Tibial nerve (tissue), 4 donors: ENCODE data around the gene DPH1. TPM values are rescaled to one million over a fixed set of nuclear protein-coding genes. Genes with fewer than 3 reads are reported as not detected.

Experiments used
- DNase-seq, 2 donors: peaks; one replicate each; pipeline ENCODE4 v3.0.0-alpha.2; 2019; ENCODE audit warnings: low spot score in 2 of 2
- H3K27ac ChIP-seq, 4 donors: fragments of 200-600 bp; sonication (generic) in 3 of 4; one replicate each; pipeline ENCODE4 v1.5.1; 2017 to 2019; ENCODE audit warnings: mild to moderate bottlenecking in 1 of 4
- H3K27me3 ChIP-seq, 2 donors: fragments of 200-600 bp; sonication (generic) in 1 of 2; one replicate each; pipeline versions ENCODE4 v1.5.1 to v1.6.0; 2017 to 2019
- H3K36me3 ChIP-seq, 3 donors: fragments of 200-600 bp; sonication (generic); one replicate each; pipeline ENCODE4 v1.5.1; 2018 to 2019
- H3K4me1 ChIP-seq, 4 donors: fragments of 200-600 bp; sonication (generic) in 3 of 4; one replicate each; pipeline ENCODE4 v1.5.1; 2017 to 2019
- H3K4me3 ChIP-seq, 4 donors: fragments of 200-600 bp; sonication (generic) in 3 of 4; one replicate each; pipeline ENCODE4 v1.5.1; 2017 to 2019; ENCODE audit warnings: mild to moderate bottlenecking in 1 of 4, moderate library complexity in 1 of 4
- H3K9me3 ChIP-seq, 4 donors: fragments of 200-600 bp; sonication (generic) in 3 of 4; one replicate each; pipeline ENCODE4 v1.5.1; 2017 to 2019
- CTCF ChIP-seq, 5 experiments: fragments of 200-600 bp in 3 of 5; fragments of 450-650 bp in 2 of 5; sonication (generic) in 3 of 5; IDR thresholded peaks; one replicate each; pipeline ENCODE4 v1.5.1; 2016 to 2019; ENCODE audit warnings: antibody characterized with exemption in 5 of 5, mild to moderate bottlenecking in 3 of 5, moderate library complexity in 2 of 5
- EP300 ChIP-seq, 2 donors: sonication (generic); formaldehyde crosslinking; IDR thresholded peaks; one replicate each; pipeline ENCODE4 v1.6.1; 2017; ENCODE audit warnings: antibody characterized with exemption in 2 of 2, mild to moderate bottlenecking in 1 of 2
- POLR2A ChIP-seq, 2 donors: fragments of 450-650 bp; IDR thresholded peaks; one replicate each; pipeline ENCODE4 v1.6.1; 2017; ENCODE audit warnings: antibody characterized with exemption in 2 of 2, mild to moderate bottlenecking in 2 of 2, moderate library complexity in 2 of 2
- WGBS, 2 donors: methylation state at CpG; one replicate each; pipeline ENCODE4 v1.1.5; 2018; 5-methylcytosine and 5-hydroxymethylcytosine counted together
- total RNA-seq, 4 donors: library from RNA; depleted of rRNA; stranded (reverse); fragments of >200 nt; gene quantifications; one replicate each; pipeline ENCODE4 v1.1.0, GENCODE V29; 2016

Gene DPH1
- total RNA-seq, 4 donors from 2014 or later, result 56.3 to 137 (median 63.9) TPM

- WGBS, 2 donors, result 86% methylated on average over 1 of the region's 1 CpG
- Histone ChIP-seq H3K27ac (peak overlapping the region in 1 of 4 donors; percentile 4), H3K9me3 (no peaks in the 10 kb centered on the region), H3K36me3 (no peaks in the 10 kb centered on the region), H3K4me1 (peaks cover 0 to 44% (median 0%) of the 10 kb centered on the region in 4 donors), H3K4me3 (no peak overlapping the region), H3K27me3 (peaks cover 0 to 12% of the 10 kb centered on the region in 2 donors)
- DNase-seq, result no peak
- no peak for TF ChIP-seq POLR2A (IDR thresholded peaks at IDR 0.05)
Measured at GRCh38 chr17:2013994-2014317, 16.0 kb upstream of the DPH1 start.

- H3K27me3 ChIP-seq, result peaks cover 0 to 16% of the 10 kb centered on the region in 2 donors
- H3K4me1 ChIP-seq, result peaks cover 0 to 44% (median 0%) of the 10 kb centered on the region in 4 donors
- H3K27ac ChIP-seq, result no peak overlapping the region
- H3K4me3 ChIP-seq, result no peak overlapping the region
- no peaks in the 10 kb centered on the region for H3K9me3 ChIP-seq
- DNase-seq, result no peak
- TF ChIP-seq CTCF (IDR thresholded peaks at IDR 0.05) (no peak), POLR2A (IDR thresholded peaks at IDR 0.05) (no peak), EP300 (IDR thresholded peaks at IDR 0.05) (no peak)
- H3K36me3 ChIP-seq, result no peaks in the 10 kb centered on the region
- WGBS, 2 donors, result 85 to 91% methylated on average over 14 of the region's 14 CpGs
Measured at GRCh38 chr17:2015314-2015713, 14.6 kb upstream of the DPH1 start.

- Histone ChIP-seq H3K27ac (no peak overlapping the region), H3K36me3 (no peaks in the 10 kb centered on the region), H3K27me3 (peaks cover 0 to 11% of the 10 kb centered on the region in 2 donors), H3K4me3 (no peak overlapping the region), H3K4me1 (peaks cover 0 to 39% (median 0%) of the 10 kb centered on the region in 4 donors), H3K9me3 (no peaks in the 10 kb centered on the region)
- DNase-seq, result no peak
- TF ChIP-seq EP300 (IDR thresholded peaks at IDR 0.05) (no peak), CTCF (IDR thresholded peaks at IDR 0.05) (no peak), POLR2A (IDR thresholded peaks at IDR 0.05) (no peak)
- 86 to 89% methylated on average over 11 to 20 of the region's 20 CpGs for WGBS, 2 donors
Measured at GRCh38 chr17:2016494-2016893, 13.5 kb upstream of the DPH1 start.

GRCh38 chr17:2017274-2017941 lies 12.5 kb upstream of the DPH1 start:
- no peak overlapping the region for H3K4me3 ChIP-seq
- H3K9me3 ChIP-seq, result no peaks in the 10 kb centered on the region
- no peak for TF ChIP-seq EP300 (IDR thresholded peaks at IDR 0.05)
- no peak for TF ChIP-seq CTCF (IDR thresholded peaks at IDR 0.05)
- TF ChIP-seq POLR2A (IDR thresholded peaks at IDR 0.05), result no peak
- peaks cover 0 to 30% (median 0%) of the 10 kb centered on the region in 4 donors for H3K4me1 ChIP-seq
- H3K27ac ChIP-seq, result no peak overlapping the region
- no peak for DNase-seq
- WGBS, 2 donors, result 77 to 86% methylated on average over 19 of the region's 19 CpGs
- no peaks in the 10 kb centered on the region for H3K36me3 ChIP-seq
- H3K27me3 ChIP-seq, result peaks cover 0 to 9% of the 10 kb centered on the region in 2 donors

- H3K27ac ChIP-seq, result no peak overlapping the region
- DNase-seq, result no peak
- TF ChIP-seq EP300 (IDR thresholded peaks at IDR 0.05) (no peak), POLR2A (IDR thresholded peaks at IDR 0.05) (no peak)
- H3K4me3 ChIP-seq, result no peak overlapping the region
- H3K27me3 ChIP-seq, result peaks cover 0 to 24% of the 10 kb centered on the region in 2 donors
- H3K9me3 ChIP-seq, result no peaks in the 10 kb centered on the region
- peaks cover 0 to 31% (median 9%) of the 10 kb centered on the region in 4 donors for H3K4me1 ChIP-seq
- H3K36me3 ChIP-seq, result no peaks in the 10 kb centered on the region
- WGBS, 2 donors, result 75 to 82% methylated on average over 24 of the region's 24 CpGs
Measured at GRCh38 chr17:2018716-2019510, 11.0 kb upstream of the DPH1 start.

GRCh38 chr17:2019723-2020122 lies 10.2 kb upstream of the DPH1 start:
- H3K4me1 ChIP-seq, result peaks cover 0 to 31% (median 16%) of the 10 kb centered on the region in 4 donors
- H3K4me3 ChIP-seq, result no peak overlapping the region
- peaks cover 0 to 32% of the 10 kb centered on the region in 2 donors for H3K27me3 ChIP-seq
- 80 to 89% methylated on average over 8 of the region's 8 CpGs for WGBS, 2 donors
- DNase-seq, result no peak
- H3K36me3 ChIP-seq, result no peaks in the 10 kb centered on the region
- no peak overlapping the region for H3K27ac ChIP-seq
- no peaks in the 10 kb centered on the region for H3K9me3 ChIP-seq
- TF ChIP-seq EP300 (IDR thresholded peaks at IDR 0.05) (no peak), POLR2A (IDR thresholded peaks at IDR 0.05) (no peak), CTCF (IDR thresholded peaks at IDR 0.05) (no peak)
